ENCODE results near the gene PRPF19. TPM values are rescaled to one million over a fixed set of nuclear protein-coding genes. Genes with fewer than 3 reads are reported as not detected.

The PRPF19 gene
- total RNA-seq, 1 donor from 2014 or later: 74.4 TPM

DNA sequence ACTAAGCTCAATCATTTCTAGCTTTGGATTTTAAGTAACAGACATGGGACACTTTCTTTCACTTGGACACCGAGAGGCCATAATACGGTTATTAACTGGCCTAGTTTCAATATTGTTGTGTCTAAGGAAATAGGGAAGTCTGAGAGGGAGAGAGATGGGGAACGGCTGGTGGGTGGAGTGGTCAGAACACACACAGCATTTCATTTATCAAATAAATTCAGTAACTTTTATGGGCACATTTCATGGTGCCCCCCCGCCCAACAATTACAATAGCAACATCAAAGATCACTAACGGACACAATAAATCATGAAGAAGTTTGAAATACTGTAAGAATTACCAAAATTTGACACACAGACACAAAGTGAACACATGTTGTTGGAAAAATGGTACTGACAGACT lies 10.7 kb downstream of the PRPF19 start:
- Mint-ChIP-seq H3K4me3 (ENCODE audit: unreplicated experiment) (no peak overlapping the region), H3K36me3 (ENCODE audit: unreplicated experiment) (peaks cover 5% of the 10 kb centered on the region), H3K27ac (ENCODE audit: unreplicated experiment) (no peak overlapping the region), H3K4me1 (ENCODE audit: low read depth, unreplicated experiment) (peaks cover 10% of the 10 kb centered on the region), H3K27me3 (ENCODE audit: unreplicated experiment) (no peaks in the 10 kb centered on the region), H3K9me3 (ENCODE audit: unreplicated experiment) (no peaks in the 10 kb centered on the region)
- DNase-seq: no peak
- TF ChIP-seq, protein P1, sequence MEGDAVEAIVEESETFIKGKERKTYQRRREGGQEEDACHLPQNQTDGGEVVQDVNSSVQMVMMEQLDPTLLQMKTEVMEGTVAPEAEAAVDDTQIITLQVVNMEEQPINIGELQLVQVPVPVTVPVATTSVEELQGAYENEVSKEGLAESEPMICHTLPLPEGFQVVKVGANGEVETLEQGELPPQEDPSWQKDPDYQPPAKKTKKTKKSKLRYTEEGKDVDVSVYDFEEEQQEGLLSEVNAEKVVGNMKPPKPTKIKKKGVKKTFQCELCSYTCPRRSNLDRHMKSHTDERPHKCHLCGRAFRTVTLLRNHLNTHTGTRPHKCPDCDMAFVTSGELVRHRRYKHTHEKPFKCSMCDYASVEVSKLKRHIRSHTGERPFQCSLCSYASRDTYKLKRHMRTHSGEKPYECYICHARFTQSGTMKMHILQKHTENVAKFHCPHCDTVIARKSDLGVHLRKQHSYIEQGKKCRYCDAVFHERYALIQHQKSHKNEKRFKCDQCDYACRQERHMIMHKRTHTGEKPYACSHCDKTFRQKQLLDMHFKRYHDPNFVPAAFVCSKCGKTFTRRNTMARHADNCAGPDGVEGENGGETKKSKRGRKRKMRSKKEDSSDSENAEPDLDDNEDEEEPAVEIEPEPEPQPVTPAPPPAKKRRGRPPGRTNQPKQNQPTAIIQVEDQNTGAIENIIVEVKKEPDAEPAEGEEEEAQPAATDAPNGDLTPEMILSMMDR (IDR thresholded peaks at IDR 0.05; ENCODE audit: partially characterized antibody, unreplicated experiment): no peak

- Mint-ChIP-seq H3K36me3 (ENCODE audit: unreplicated experiment) (no peaks in the 10 kb centered on the region), H3K27me3 (ENCODE audit: unreplicated experiment) (no peaks in the 10 kb centered on the region), H3K4me3 (ENCODE audit: unreplicated experiment) (no peak overlapping the region), H3K9me3 (ENCODE audit: unreplicated experiment) (peaks cover 3% of the 10 kb centered on the region), H3K4me1 (ENCODE audit: low read depth, unreplicated experiment) (peaks cover 14% of the 10 kb centered on the region), H3K27ac (ENCODE audit: unreplicated experiment) (no peak overlapping the region)
- no peak for DNase-seq
- TF ChIP-seq, protein P1 (IDR thresholded peaks at IDR 0.05; ENCODE audit: partially characterized antibody, unreplicated experiment): no peak
Measured at GRCh38 chr11:60891103-60891741, 15.2 kb downstream of the PRPF19 start.

DNA sequence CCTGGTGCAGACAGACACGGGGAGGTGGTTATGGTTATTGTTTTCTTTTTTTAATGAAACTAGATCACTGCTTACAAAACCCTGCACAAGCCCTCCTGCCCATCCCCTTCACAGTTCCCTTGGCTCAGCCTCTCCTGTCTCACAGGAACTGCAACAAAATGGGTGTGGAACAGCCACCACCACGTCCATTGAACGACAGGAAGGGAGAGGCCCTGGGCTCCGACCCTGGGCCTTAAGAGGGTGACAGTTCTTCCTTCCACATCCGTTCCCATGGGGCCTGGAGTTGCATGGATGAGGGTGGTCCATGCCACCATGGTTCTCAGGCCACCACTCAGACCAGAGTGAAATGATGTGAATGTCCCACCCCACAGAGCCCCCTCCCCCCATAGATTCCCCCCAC lies 15.7 kb downstream of the PRPF19 start:
- H3K27ac Mint-ChIP-seq (ENCODE audit: unreplicated experiment): no peak overlapping the region
- peaks cover 14% of the 10 kb centered on the region for H3K4me1 Mint-ChIP-seq (ENCODE audit: low read depth, unreplicated experiment)
- DNase-seq: no peak
- TF ChIP-seq, protein P1 (IDR thresholded peaks at IDR 0.05; ENCODE audit: partially characterized antibody, unreplicated experiment): no peak
- H3K4me3 Mint-ChIP-seq (ENCODE audit: unreplicated experiment): no peak overlapping the region
- peaks cover 3% of the 10 kb centered on the region for H3K9me3 Mint-ChIP-seq (ENCODE audit: unreplicated experiment)
- H3K36me3 Mint-ChIP-seq (ENCODE audit: unreplicated experiment): no peaks in the 10 kb centered on the region
- H3K27me3 Mint-ChIP-seq (ENCODE audit: unreplicated experiment): no peaks in the 10 kb centered on the region

- no peaks in the 10 kb centered on the region for H3K27me3 Mint-ChIP-seq (ENCODE audit: unreplicated experiment)
- H3K27ac Mint-ChIP-seq (ENCODE audit: unreplicated experiment): no peak overlapping the region
Measured at GRCh38 chr11:60889869-60890311, 16.5 kb downstream of the PRPF19 start.

GRCh38 chr11:60887556-60887955 lies 18.8 kb downstream of the PRPF19 start:
- peak; percentile 69 for DNase-seq
- TF ChIP-seq, protein P1 (IDR thresholded peaks at IDR 0.05; ENCODE audit: partially characterized antibody, unreplicated experiment): peak; percentile 32
- Mint-ChIP-seq H3K4me3 (ENCODE audit: unreplicated experiment) (no peak overlapping the region), H3K27ac (ENCODE audit: unreplicated experiment) (no peak overlapping the region), H3K9me3 (ENCODE audit: unreplicated experiment) (peaks cover 3% of the 10 kb centered on the region), H3K4me1 (ENCODE audit: low read depth, unreplicated experiment) (peaks cover 14% of the 10 kb centered on the region), H3K27me3 (ENCODE audit: unreplicated experiment) (no peaks in the 10 kb centered on the region), H3K36me3 (ENCODE audit: unreplicated experiment) (no peaks in the 10 kb centered on the region)

More at GRCh38 chr11:60889869-60890311, 16.5 kb downstream of the PRPF19 start:
- TF ChIP-seq, protein P1 (IDR thresholded peaks at IDR 0.05; ENCODE audit: partially characterized antibody, unreplicated experiment): no peak
- Mint-ChIP-seq H3K4me1 (ENCODE audit: low read depth, unreplicated experiment) (peaks cover 14% of the 10 kb centered on the region), H3K36me3 (ENCODE audit: unreplicated experiment) (no peaks in the 10 kb centered on the region), H3K4me3 (ENCODE audit: unreplicated experiment) (no peak overlapping the region), H3K9me3 (ENCODE audit: unreplicated experiment) (peaks cover 3% of the 10 kb centered on the region)
- DNase-seq: no peak

All from glutamatergic neuron (in vitro differentiated cells).